WERI-Rb-1 (cell line): Measurements from ENCODE around the gene GJC2.

Source experiments
- DNase-seq: peaks from one replicate; pipeline ENCODE4 v3.0.0-alpha.2; 2020
- H3K27ac ChIP-seq: fragments of 250-450 bp; sonication (Bioruptor Pico); 2 replicates; pipeline ENCODE4 v1.5.1; 2020; ENCODE audit warnings: mild to moderate bottlenecking, moderate library complexity
- H3K27me3 ChIP-seq: fragments of 250-450 bp; sonication (Bioruptor Pico); 2 replicates; pipeline ENCODE4 v1.5.1; 2021; ENCODE audit warnings: mild to moderate bottlenecking, low read depth, moderate library complexity; ENCODE audit not compliant: insufficient read depth, severe bottlenecking
- H3K36me3 ChIP-seq: fragments of 250-450 bp; sonication (Bioruptor Pico); 2 replicates; pipeline ENCODE4 v1.5.1; 2020; ENCODE audit warnings: mild to moderate bottlenecking, moderate library complexity
- H3K4me3 ChIP-seq: 2 replicates; pipeline ENCODE4 v1.5.1; 2011; ENCODE audit warnings: low read depth, mild to moderate bottlenecking, control low read depth, low read length
- H3K9me3 ChIP-seq: fragments of 250-450 bp; sonication (Bioruptor Pico); 2 replicates; pipeline ENCODE4 v1.5.1; 2021; ENCODE audit warnings: mild to moderate bottlenecking, moderate library complexity; ENCODE audit not compliant: severe bottlenecking
- CTCF ChIP-seq: IDR thresholded peaks from 2 replicates; pipeline ENCODE4 v1.5.1; 2011; ENCODE audit warnings: low read depth, mild to moderate bottlenecking, control low read depth, inconsistent platforms, low read length

Gene GJC2

DNA sequence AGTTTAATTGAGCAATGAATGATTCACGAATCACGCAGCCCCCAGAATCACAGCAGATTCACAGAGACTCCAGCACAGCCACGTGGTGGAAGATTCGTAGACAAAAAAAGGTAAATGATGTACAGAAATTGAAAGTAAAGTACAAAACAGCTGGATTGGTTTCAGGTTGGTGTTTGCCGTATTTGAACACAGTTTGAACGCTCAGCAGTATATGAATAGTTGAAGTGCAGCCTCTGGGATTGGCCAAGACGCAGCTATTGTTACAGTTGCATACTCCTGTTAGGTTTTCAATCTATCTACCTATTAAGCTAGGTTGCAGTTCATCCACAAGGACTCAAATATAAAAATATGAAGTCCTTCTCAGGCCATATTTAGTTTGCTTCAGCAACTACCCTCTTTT, 37.6 kb upstream of the GJC2 start:
- no peaks in the 10 kb centered on the region for H3K9me3 ChIP-seq

GRCh38 chr1:228112617-228113016, 37.1 kb upstream of the GJC2 start:
- DNase-seq = no peak
- Histone ChIP-seq H3K27ac (no peak overlapping the region), H3K4me3 (no peak overlapping the region), H3K27me3 (no peaks in the 10 kb centered on the region), H3K36me3 (no peaks in the 10 kb centered on the region), H3K9me3 (no peaks in the 10 kb centered on the region)
- TF ChIP-seq CTCF = no peak

More for the DNA sequence above, 37.6 kb upstream of the GJC2 start:
- H3K36me3 ChIP-seq = no peaks in the 10 kb centered on the region
- no peak overlapping the region for H3K27ac ChIP-seq
- TF ChIP-seq CTCF = no peak
- DNase-seq = no peak
- no peak overlapping the region for H3K4me3 ChIP-seq
- no peaks in the 10 kb centered on the region for H3K27me3 ChIP-seq

DNA sequence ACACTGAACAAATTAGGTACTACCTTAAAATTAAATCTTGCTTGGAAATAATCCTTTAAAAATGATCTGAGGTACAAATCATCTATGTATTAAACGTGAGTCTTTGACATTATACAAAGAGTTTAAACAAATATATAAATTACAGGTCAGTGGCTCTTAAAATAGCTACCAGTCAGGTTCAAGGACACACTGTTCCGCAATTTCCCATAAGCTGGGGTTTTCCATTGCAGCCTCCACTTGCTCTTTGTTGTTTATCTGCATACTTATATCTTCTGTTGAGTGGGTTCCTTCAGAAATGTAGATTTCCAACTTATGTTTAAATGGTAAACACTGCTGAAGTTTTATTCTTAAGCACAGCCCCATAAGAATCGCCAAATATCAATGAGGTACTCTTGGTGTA, 34.9 kb upstream of the GJC2 start:
- Histone ChIP-seq H3K27ac (no peak overlapping the region), H3K36me3 (no peaks in the 10 kb centered on the region), H3K4me3 (no peak overlapping the region), H3K9me3 (no peaks in the 10 kb centered on the region), H3K27me3 (no peaks in the 10 kb centered on the region)
- DNase-seq = no peak
- TF ChIP-seq CTCF = no peak

DNA sequence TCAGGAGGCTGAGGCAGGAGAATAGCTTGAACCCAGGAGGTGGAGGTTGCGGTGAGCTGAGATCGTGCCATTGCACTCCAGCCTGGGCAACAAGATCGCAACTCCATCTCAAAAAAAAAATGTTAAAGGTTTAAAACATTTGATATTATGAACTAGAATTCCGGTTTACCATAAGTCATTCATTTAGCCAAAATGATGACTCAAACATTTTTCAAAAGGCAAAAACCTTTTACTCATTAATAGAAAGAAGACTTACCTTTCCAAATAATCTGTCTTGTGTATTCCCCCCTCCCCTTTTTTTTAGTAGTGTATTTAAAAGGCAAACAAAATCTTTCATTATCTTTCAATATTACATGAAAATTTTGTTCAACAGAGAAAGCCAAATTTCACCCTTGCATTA, 32.4 kb upstream of the GJC2 start:
- H3K36me3 ChIP-seq = no peaks in the 10 kb centered on the region
- H3K4me3 ChIP-seq = no peak overlapping the region
- no peaks in the 10 kb centered on the region for H3K9me3 ChIP-seq
- H3K27me3 ChIP-seq = no peaks in the 10 kb centered on the region
- no peak overlapping the region for H3K27ac ChIP-seq
- DNase-seq = no peak
- no peak for TF ChIP-seq CTCF

DNA sequence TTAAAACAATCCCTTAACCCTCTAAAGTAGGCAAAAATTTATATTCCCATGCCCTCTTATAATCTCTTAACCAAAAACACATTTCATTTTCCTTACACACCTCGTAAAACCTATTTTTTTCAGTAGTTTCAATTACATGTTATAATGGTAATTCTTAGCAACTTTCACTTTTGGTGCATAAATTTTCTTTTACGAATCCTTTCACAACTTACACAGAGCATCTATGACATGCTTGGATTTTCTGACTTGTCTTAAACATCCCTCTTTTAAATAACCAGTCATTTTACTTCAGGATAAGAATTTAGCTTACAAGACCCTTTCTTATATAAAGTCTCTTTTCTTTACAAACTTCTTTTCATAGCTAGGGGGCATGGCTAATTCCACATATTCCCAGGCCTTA, 31.7 kb upstream of the GJC2 start:
- DNase-seq = no peak
- H3K36me3 ChIP-seq = no peaks in the 10 kb centered on the region
- TF ChIP-seq CTCF = no peak
- H3K4me3 ChIP-seq = no peak overlapping the region
- H3K27me3 ChIP-seq = no peaks in the 10 kb centered on the region
- H3K27ac ChIP-seq = no peak overlapping the region
- no peaks in the 10 kb centered on the region for H3K9me3 ChIP-seq

GRCh38 chr1:228120351-228120750, 29.4 kb upstream of the GJC2 start:
- no peak for DNase-seq
- H3K27ac ChIP-seq = no peak overlapping the region
- TF ChIP-seq CTCF = no peak
- H3K27me3 ChIP-seq = no peaks in the 10 kb centered on the region
- H3K4me3 ChIP-seq = no peak overlapping the region
- H3K9me3 ChIP-seq = no peaks in the 10 kb centered on the region
- H3K36me3 ChIP-seq = no peaks in the 10 kb centered on the region
